ENCODE measurements around the gene KCNIP4.
"Not testable (repeated sequence)": the region's sequence is repeated elsewhere in the genome, so short reads cannot be mapped to it uniquely, and the experiment has no call there.

KCNIP4 gene

GRCh38 chr4:21948347-21949072, at the start of gene KCNIP4:
Gene KCNIP4 (minus strand): TSS chr4:21948772.
- peaks cover 7 to 8% of the 10 kb centered on the region in 2 donors for H3K27me3 ChIP-seq (ENCODE audit: control insufficient read depth in 1 of 2, insufficient read depth in 2 of 2, low read length in 2 of 2)
- peak within 1 kb of the TSS; percentile 19 for H3K27ac ChIP-seq (ENCODE audit: low read depth, low read length)
- H3K36me3 ChIP-seq (ENCODE audit: insufficient read depth, low read length): no peaks in the 10 kb centered on the region
- no peaks in the 10 kb centered on the region for H3K4me1 ChIP-seq (ENCODE audit: insufficient read depth, low read length)
- no peaks in the 10 kb centered on the region for H3K9me3 ChIP-seq (ENCODE audit: low read length)
- H3K4me3 ChIP-seq (ENCODE audit: low read depth in 1 of 2, low read length in 2 of 2): peak within 1 kb of the TSS; percentile 37 to 61
- no peak within 1 kb of the TSS for H3K9ac ChIP-seq (ENCODE audit: low read length)

- H3K27ac ChIP-seq (ENCODE audit: low read depth, low read length); H3K4me3 ChIP-seq (ENCODE audit: low read depth in 1 of 2, low read length in 2 of 2); H3K9ac ChIP-seq (ENCODE audit: low read length); H3K4me1 ChIP-seq (ENCODE audit: insufficient read depth, low read length); H3K27me3 ChIP-seq (ENCODE audit: control insufficient read depth in 1 of 2, insufficient read depth in 2 of 2, low read length in 2 of 2); H3K9me3 ChIP-seq (ENCODE audit: low read length); H3K36me3 ChIP-seq (ENCODE audit: insufficient read depth, low read length): not testable (repeated sequence)
Measured at GRCh38 chr4:21996618-21997017, 48.0 kb upstream of the KCNIP4 start.

GRCh38 chr4:21992330-21992729, 43.8 kb upstream of the KCNIP4 start:
- Histone ChIP-seq H3K36me3 (ENCODE audit: insufficient read depth, low read length) (no peaks in the 10 kb centered on the region), H3K4me3 (ENCODE audit: low read depth in 1 of 2, low read length in 2 of 2) (no peak overlapping the region), H3K27me3 (ENCODE audit: control insufficient read depth in 1 of 2, insufficient read depth in 2 of 2, low read length in 2 of 2) (no peaks in the 10 kb centered on the region), H3K27ac (ENCODE audit: low read depth, low read length) (no peak overlapping the region), H3K4me1 (ENCODE audit: insufficient read depth, low read length) (peaks cover 6% of the 10 kb centered on the region), H3K9me3 (ENCODE audit: low read length) (no peaks in the 10 kb centered on the region), H3K9ac (ENCODE audit: low read length) (no peak overlapping the region)

- H3K27me3 ChIP-seq (ENCODE audit: control insufficient read depth in 1 of 2, insufficient read depth in 2 of 2, low read length in 2 of 2): no peaks in the 10 kb centered on the region
- H3K4me3 ChIP-seq (ENCODE audit: low read depth in 1 of 2, low read length in 2 of 2): peak overlapping the region in 1 of 2 donors; percentile 7
- no peak overlapping the region for H3K9ac ChIP-seq (ENCODE audit: low read length)
- no peaks in the 10 kb centered on the region for H3K36me3 ChIP-seq (ENCODE audit: insufficient read depth, low read length)
- peak overlapping the region; percentile 49 for H3K27ac ChIP-seq (ENCODE audit: low read depth, low read length)
- peaks cover 6% of the 10 kb centered on the region for H3K4me1 ChIP-seq (ENCODE audit: insufficient read depth, low read length)
- H3K9me3 ChIP-seq (ENCODE audit: low read length): no peaks in the 10 kb centered on the region
Measured at GRCh38 chr4:21991562-21991961, 43.0 kb upstream of the KCNIP4 start.

GRCh38 chr4:21991050-21991449, 42.5 kb upstream of the KCNIP4 start:
- Histone ChIP-seq H3K36me3 (ENCODE audit: insufficient read depth, low read length) (no peaks in the 10 kb centered on the region), H3K9me3 (ENCODE audit: low read length) (no peaks in the 10 kb centered on the region), H3K4me1 (ENCODE audit: insufficient read depth, low read length) (peaks cover 6% of the 10 kb centered on the region), H3K9ac (ENCODE audit: low read length) (no peak overlapping the region), H3K27me3 (ENCODE audit: control insufficient read depth in 1 of 2, insufficient read depth in 2 of 2, low read length in 2 of 2) (no peaks in the 10 kb centered on the region), H3K4me3 (ENCODE audit: low read depth in 1 of 2, low read length in 2 of 2) (peak overlapping the region in 1 of 2 donors; percentile 7), H3K27ac (ENCODE audit: low read depth, low read length) (peak overlapping the region; percentile 49)

- H3K27ac ChIP-seq (ENCODE audit: low read depth, low read length): no peak overlapping the region
- no peak overlapping the region for H3K4me3 ChIP-seq (ENCODE audit: low read depth in 1 of 2, low read length in 2 of 2)
- peaks cover 6% of the 10 kb centered on the region for H3K4me1 ChIP-seq (ENCODE audit: insufficient read depth, low read length)
- no peak overlapping the region for H3K9ac ChIP-seq (ENCODE audit: low read length)
- H3K9me3 ChIP-seq (ENCODE audit: low read length): no peaks in the 10 kb centered on the region
- H3K36me3 ChIP-seq (ENCODE audit: insufficient read depth, low read length): no peaks in the 10 kb centered on the region
- H3K27me3 ChIP-seq (ENCODE audit: control insufficient read depth in 1 of 2, insufficient read depth in 2 of 2, low read length in 2 of 2): no peaks in the 10 kb centered on the region
Measured at GRCh38 chr4:21989351-21989750, 40.8 kb upstream of the KCNIP4 start.

GRCh38 chr4:21986307-21986706, 37.7 kb upstream of the KCNIP4 start:
- H3K4me1 ChIP-seq (ENCODE audit: insufficient read depth, low read length): peaks cover 6% of the 10 kb centered on the region
- H3K4me3 ChIP-seq (ENCODE audit: low read depth in 1 of 2, low read length in 2 of 2): no peak overlapping the region
- H3K36me3 ChIP-seq (ENCODE audit: insufficient read depth, low read length): no peaks in the 10 kb centered on the region
- no peak overlapping the region for H3K9ac ChIP-seq (ENCODE audit: low read length)
- no peaks in the 10 kb centered on the region for H3K9me3 ChIP-seq (ENCODE audit: low read length)
- no peak overlapping the region for H3K27ac ChIP-seq (ENCODE audit: low read depth, low read length)
- no peaks in the 10 kb centered on the region for H3K27me3 ChIP-seq (ENCODE audit: control insufficient read depth in 1 of 2, insufficient read depth in 2 of 2, low read length in 2 of 2)

GRCh38 chr4:21982087-21982486, 33.5 kb upstream of the KCNIP4 start:
- Histone ChIP-seq H3K27me3 (ENCODE audit: control insufficient read depth in 1 of 2, insufficient read depth in 2 of 2, low read length in 2 of 2) (no peaks in the 10 kb centered on the region), H3K9ac (ENCODE audit: low read length) (no peak overlapping the region), H3K4me1 (ENCODE audit: insufficient read depth, low read length) (no peaks in the 10 kb centered on the region), H3K36me3 (ENCODE audit: insufficient read depth, low read length) (no peaks in the 10 kb centered on the region), H3K4me3 (ENCODE audit: low read depth in 1 of 2, low read length in 2 of 2) (no peak overlapping the region), H3K27ac (ENCODE audit: low read depth, low read length) (no peak overlapping the region), H3K9me3 (ENCODE audit: low read length) (no peaks in the 10 kb centered on the region)

GRCh38 chr4:21979196-21979595, 30.6 kb upstream of the KCNIP4 start:
- no peaks in the 10 kb centered on the region for H3K27me3 ChIP-seq (ENCODE audit: control insufficient read depth in 1 of 2, insufficient read depth in 2 of 2, low read length in 2 of 2)
- H3K4me3 ChIP-seq (ENCODE audit: low read depth in 1 of 2, low read length in 2 of 2): no peak overlapping the region
- no peaks in the 10 kb centered on the region for H3K4me1 ChIP-seq (ENCODE audit: insufficient read depth, low read length)
- no peaks in the 10 kb centered on the region for H3K36me3 ChIP-seq (ENCODE audit: insufficient read depth, low read length)
- no peak overlapping the region for H3K9ac ChIP-seq (ENCODE audit: low read length)
- H3K9me3 ChIP-seq (ENCODE audit: low read length): no peaks in the 10 kb centered on the region
- no peak overlapping the region for H3K27ac ChIP-seq (ENCODE audit: low read depth, low read length)

- Histone ChIP-seq H3K9ac (ENCODE audit: low read length) (no peak overlapping the region), H3K36me3 (ENCODE audit: insufficient read depth, low read length) (no peaks in the 10 kb centered on the region), H3K27me3 (ENCODE audit: control insufficient read depth in 1 of 2, insufficient read depth in 2 of 2, low read length in 2 of 2) (no peaks in the 10 kb centered on the region), H3K4me1 (ENCODE audit: insufficient read depth, low read length) (no peaks in the 10 kb centered on the region), H3K4me3 (ENCODE audit: low read depth in 1 of 2, low read length in 2 of 2) (no peak overlapping the region), H3K9me3 (ENCODE audit: low read length) (no peaks in the 10 kb centered on the region), H3K27ac (ENCODE audit: low read depth, low read length) (no peak overlapping the region)
Measured at GRCh38 chr4:21976166-21976565, 27.6 kb upstream of the KCNIP4 start.

GRCh38 chr4:21973850-21974249, 25.3 kb upstream of the KCNIP4 start:
- Histone ChIP-seq H3K27ac (ENCODE audit: low read depth, low read length) (no peak overlapping the region), H3K4me3 (ENCODE audit: low read depth in 1 of 2, low read length in 2 of 2) (no peak overlapping the region), H3K36me3 (ENCODE audit: insufficient read depth, low read length) (no peaks in the 10 kb centered on the region), H3K27me3 (ENCODE audit: control insufficient read depth in 1 of 2, insufficient read depth in 2 of 2, low read length in 2 of 2) (no peaks in the 10 kb centered on the region), H3K9me3 (ENCODE audit: low read length) (no peaks in the 10 kb centered on the region), H3K9ac (ENCODE audit: low read length) (no peak overlapping the region), H3K4me1 (ENCODE audit: insufficient read depth, low read length) (no peaks in the 10 kb centered on the region)

GRCh38 chr4:21964762-21965319, 16.3 kb upstream of the KCNIP4 start:
- Histone ChIP-seq H3K9ac (ENCODE audit: low read length) (no peak overlapping the region), H3K9me3 (ENCODE audit: low read length) (no peaks in the 10 kb centered on the region), H3K4me3 (ENCODE audit: low read depth in 1 of 2, low read length in 2 of 2) (no peak overlapping the region), H3K27me3 (ENCODE audit: control insufficient read depth in 1 of 2, insufficient read depth in 2 of 2, low read length in 2 of 2) (no peaks in the 10 kb centered on the region), H3K27ac (ENCODE audit: low read depth, low read length) (no peak overlapping the region), H3K36me3 (ENCODE audit: insufficient read depth, low read length) (no peaks in the 10 kb centered on the region), H3K4me1 (ENCODE audit: insufficient read depth, low read length) (no peaks in the 10 kb centered on the region)
